NAMALWA (cell line): ENCODE data around the gene RNF148.
"Not testable (repeated sequence)": the region's sequence is repeated elsewhere in the genome, so short reads cannot be mapped to it uniquely, and the experiment has no call there.

Experiments used
- DNase-seq: peaks from one replicate; pipeline ENCODE4 v3.0.0-alpha.2; 2015; ENCODE audit warnings: low spot score

Gene RNF148

GRCh38 chr7:122689346-122690109 is 13.2 kb downstream of the RNF148 start:
- no peak for DNase-seq

- DNase-seq: no peak
Observed at GRCh38 chr7:122688400-122688998, 14.2 kb downstream of the RNF148 start.

GRCh38 chr7:122686360-122686878 is 16.3 kb downstream of the RNF148 start:
- DNase-seq: no peak

GRCh38 chr7:122684504-122684903 is 18.2 kb downstream of the RNF148 start:
- no peak for DNase-seq

- no peak for DNase-seq
Observed at GRCh38 chr7:122682815-122683550, 19.7 kb downstream of the RNF148 start.

GRCh38 chr7:122681186-122681585 is 21.5 kb downstream of the RNF148 start:
- not testable (repeated sequence) for DNase-seq

- no peak for DNase-seq
Observed at GRCh38 chr7:122679813-122680212, 22.9 kb downstream of the RNF148 start.

- DNase-seq: not testable (repeated sequence)
Observed at GRCh38 chr7:122679269-122679709, 23.4 kb downstream of the RNF148 start.

- DNase-seq: no peak
Observed at GRCh38 chr7:122677149-122677548, 25.6 kb downstream of the RNF148 start.

GRCh38 chr7:122676466-122676865 is 26.3 kb downstream of the RNF148 start:
- DNase-seq: no peak

GRCh38 chr7:122675621-122676020 is 27.1 kb downstream of the RNF148 start:
- DNase-seq: no peak

GRCh38 chr7:122675011-122675410 is 27.7 kb downstream of the RNF148 start:
- DNase-seq: no peak

GRCh38 chr7:122674502-122674901 is 28.2 kb downstream of the RNF148 start:
- DNase-seq: no peak

- DNase-seq: no peak
Observed at GRCh38 chr7:122673951-122674350, 28.8 kb downstream of the RNF148 start.

GRCh38 chr7:122672536-122672935 is 30.2 kb downstream of the RNF148 start:
- DNase-seq: no peak

- no peak for DNase-seq
Observed at GRCh38 chr7:122663733-122664132, 39.0 kb downstream of the RNF148 start.

- DNase-seq: no peak
Observed at GRCh38 chr7:122658856-122659255, 43.9 kb downstream of the RNF148 start.

GRCh38 chr7:122653685-122654084 is 49.0 kb downstream of the RNF148 start:
- DNase-seq: no peak

GRCh38 chr7:122652876-122653275 is 49.8 kb downstream of the RNF148 start:
- DNase-seq: no peak
